PC-3 (cell line): Measurements from ENCODE around the gene TTC7B.

Source experiments
- EZH2 ChIP-seq: fragments of 300-600 bp; sonication (generic); IDR thresholded peaks from one replicate; pipeline ENCODE4 v1.6.1; 2017; ENCODE audit warnings: antibody characterized with exemption, mild to moderate bottlenecking, low read length; ENCODE audit not compliant: unreplicated experiment
- EZH2phosphoT487 ChIP-seq: fragments of 300-600 bp; sonication (generic); IDR thresholded peaks from 2 replicates; pipeline ENCODE4 v1.6.1; 2018; ENCODE audit warnings: mild to moderate bottlenecking, antibody characterized with exemption, low read length, borderline replicate concordance
- TF ChIP-seq, protein P1 (sequence below): fragments of 300-600 bp; sonication (generic); conservative IDR thresholded peaks from 2 replicates; pipeline ENCODE4 v1.5.1; 2017; ENCODE audit warnings: antibody characterized with exemption, low read depth, mild to moderate bottlenecking, low read length

- TF ChIP-seq, protein P1, sequence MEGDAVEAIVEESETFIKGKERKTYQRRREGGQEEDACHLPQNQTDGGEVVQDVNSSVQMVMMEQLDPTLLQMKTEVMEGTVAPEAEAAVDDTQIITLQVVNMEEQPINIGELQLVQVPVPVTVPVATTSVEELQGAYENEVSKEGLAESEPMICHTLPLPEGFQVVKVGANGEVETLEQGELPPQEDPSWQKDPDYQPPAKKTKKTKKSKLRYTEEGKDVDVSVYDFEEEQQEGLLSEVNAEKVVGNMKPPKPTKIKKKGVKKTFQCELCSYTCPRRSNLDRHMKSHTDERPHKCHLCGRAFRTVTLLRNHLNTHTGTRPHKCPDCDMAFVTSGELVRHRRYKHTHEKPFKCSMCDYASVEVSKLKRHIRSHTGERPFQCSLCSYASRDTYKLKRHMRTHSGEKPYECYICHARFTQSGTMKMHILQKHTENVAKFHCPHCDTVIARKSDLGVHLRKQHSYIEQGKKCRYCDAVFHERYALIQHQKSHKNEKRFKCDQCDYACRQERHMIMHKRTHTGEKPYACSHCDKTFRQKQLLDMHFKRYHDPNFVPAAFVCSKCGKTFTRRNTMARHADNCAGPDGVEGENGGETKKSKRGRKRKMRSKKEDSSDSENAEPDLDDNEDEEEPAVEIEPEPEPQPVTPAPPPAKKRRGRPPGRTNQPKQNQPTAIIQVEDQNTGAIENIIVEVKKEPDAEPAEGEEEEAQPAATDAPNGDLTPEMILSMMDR, result no peak
- TF ChIP-seq EZH2 (no peak), EZH2phosphoT487 (no peak)
Measured at GRCh38 chr14:90678846-90679362, 137.3 kb downstream of the TTC7B start.
